ENCODE results near the gene PACRG.

- no peak for TF ChIP-seq SAP30 (IDR thresholded peaks at IDR 0.05; ENCODE audit: insufficient read depth, insufficient replicate concordance, low read length)
- TF ChIP-seq CTCF (IDR thresholded peaks at IDR 0.05; ENCODE audit: control extremely low read depth in 1 of 3, insufficient read depth in 1 of 3, low read depth in 1 of 3, low read length in 3 of 3): no peak
- no peak for TF ChIP-seq EZH2 (IDR thresholded peaks at IDR 0.05; ENCODE audit: low read depth, low read length, severe bottlenecking)
- TF ChIP-seq TAF1 (IDR thresholded peaks at IDR 0.05; ENCODE audit: low read depth, low read length): no peak
- TF ChIP-seq NANOG (IDR thresholded peaks at IDR 0.05; ENCODE audit: insufficient read depth, low read depth, low read length, poor library complexity, severe bottlenecking): no peak
- no peak for TF ChIP-seq ZNF274 (IDR thresholded peaks at IDR 0.05; ENCODE audit: borderline replicate concordance, extremely low read depth, low read length)
- no peak for TF ChIP-seq CBX8 (IDR thresholded peaks at IDR 0.05; ENCODE audit: borderline replicate concordance, low read depth, low read length)
- TF ChIP-seq MAFK (IDR thresholded peaks at IDR 0.05; ENCODE audit: low read depth, low read length): no peak
- TF ChIP-seq FOSL1 (IDR thresholded peaks at IDR 0.05; ENCODE audit: insufficient read depth, low read depth, low read length): no peak
- no peak for TF ChIP-seq TEAD4 (IDR thresholded peaks at IDR 0.05; ENCODE audit: low read depth, low read length)
These were observed 358.3 kb downstream of the PACRG start for GRCh38 chr6:163085861-163086623.
